Mammary epithelial cell (primary cell): ENCODE data around the gene SENP6.

ENCODE experiments used
- CTCF ChIP-seq, 2 donors: IDR thresholded peaks in 1 of 2; conservative IDR thresholded peaks in 1 of 2; 2 replicates each; pipeline ENCODE4 v1.5.1; 2011 to 2012; ENCODE audit warnings: inconsistent platforms in 2 of 2, low read length in 2 of 2, mild to moderate bottlenecking in 2 of 2, control low read depth in 1 of 2, low read depth in 1 of 2; ENCODE audit not compliant: insufficient read depth in 1 of 2; ENCODE audit errors: extremely low read depth in 1 of 2
- EZH2 ChIP-seq: IDR thresholded peaks from 2 replicates; pipeline ENCODE4 v1.6.1; 2012; ENCODE audit warnings: low read length, inconsistent platforms, borderline replicate concordance

- TF ChIP-seq EZH2 (no peak), CTCF (conservative IDR thresholded peaks at IDR 0.05 in 1 of 2, IDR thresholded peaks at IDR 0.05 in 1 of 2; ENCODE audit: extremely low read depth in 1 of 2, insufficient read depth in 1 of 2, low read depth in 1 of 2, low read length in 2 of 2) (no peak)
Observed at GRCh38 chr6:75611702-75612375, 10.2 kb downstream of the SENP6 start.
